GM12878 (cell line): ENCODE data around the gene SLC13A3. TPM values are rescaled to one million over a fixed set of nuclear protein-coding genes. Genes with fewer than 3 reads are reported as not detected.

Experiments used
- CBX3 ChIP-seq: fragments of 200-600 bp; sonication (generic); IDR thresholded peaks from 2 replicates; pipeline ENCODE4 v1.6.1; 2016; ENCODE audit warnings: low read depth, borderline replicate concordance
- EZH2 ChIP-seq: IDR thresholded peaks from 2 replicates; pipeline ENCODE4 v1.6.1; 2012; ENCODE audit warnings: low read depth, mild to moderate bottlenecking, control low read depth, inconsistent platforms, low read length, borderline replicate concordance; ENCODE audit not compliant: control insufficient read depth
- MLLT1 ChIP-seq: fragments of 450-650 bp; IDR thresholded peaks from 2 replicates; pipeline ENCODE4 v1.6.1; 2016; ENCODE audit warnings: mild to moderate bottlenecking
- TCF7 ChIP-seq: IDR thresholded peaks from 2 replicates; pipeline ENCODE4 v1.6.1; 2014; ENCODE audit warnings: antibody characterized with exemption, borderline replicate concordance
- ZBTB11 ChIP-seq: fragments of 450-650 bp; formaldehyde crosslinking; IDR thresholded peaks from 2 replicates; pipeline ENCODE4 v1.5.0; 2022; ENCODE audit warnings: mild to moderate bottlenecking, missing genetic modification characterization
- ZSCAN29 ChIP-seq: fragments of 450-650 bp; IDR thresholded peaks from 2 replicates; pipeline ENCODE4 v1.6.1; 2017; ENCODE audit warnings: mild to moderate bottlenecking, moderate library complexity
- polyA plus RNA-seq, 11 experiments: library from polyadenylated mRNA; depleted of rRNA in 4 of 11; unstranded in 6 of 11; stranded (reverse) in 5 of 11; fragments of >200 nt; fragmentation: Nextera tagmentation in 4 of 11; fragmentation: Illumina TruSeq in 1 of 11; extraction: Ambion mirVana in 4 of 11; extraction: Trizol in 1 of 11; gene quantifications; 1 replicate in 1 of 11; 2 replicates in 10 of 11; pipeline versions ENCODE4 v1.2.1 to v1.2.3, GENCODE V29; 2011 to 2016; ENCODE audit warnings: inconsistent platforms in 2 of 11, missing spikeins in 2 of 11, low read depth in 1 of 11
- total RNA-seq, 4 experiments: library from RNA; depleted of rRNA in 3 of 4; stranded (reverse); fragments of >200 nt in 3 of 4; fragmentation: Illumina TruSeq in 1 of 4; extraction: Trizol in 1 of 4; gene quantifications; 2 replicates each; pipeline versions ENCODE4 v1.2.1 to v1.2.3, GENCODE V29; 2013 to 2021

SLC13A3 gene
- total and polyA plus RNA-seq, 10 of the 15 experiments (the other 5 are each of a cell fraction or from before 2014, with no cell fraction given): 0.03 to 0.76 (median 0.07) TPM; not detected in 4

GRCh38 chr20:46651091-46651962 lies at the start of gene SLC13A3 (continued):
- TF ChIP-seq ZBTB11 (CRISPR knock-in tag) (no peak), EZH2 (no peak), TCF7 (no peak), MLLT1 (no peak), CBX3 (no peak), ZSCAN29 (no peak)
